Epidermal melanocyte (primary cell): ENCODE results near the gene COQ6.
"Not testable (repeated sequence)": the region's sequence is repeated elsewhere in the genome, so short reads cannot be mapped to it uniquely, and the experiment has no call there.

Experiments used
- DNase-seq: peaks from one replicate; pipeline ENCODE4 v3.0.0; 2011; ENCODE audit warnings: low spot score; ENCODE audit not compliant: insufficient read length

Gene COQ6

DNA sequence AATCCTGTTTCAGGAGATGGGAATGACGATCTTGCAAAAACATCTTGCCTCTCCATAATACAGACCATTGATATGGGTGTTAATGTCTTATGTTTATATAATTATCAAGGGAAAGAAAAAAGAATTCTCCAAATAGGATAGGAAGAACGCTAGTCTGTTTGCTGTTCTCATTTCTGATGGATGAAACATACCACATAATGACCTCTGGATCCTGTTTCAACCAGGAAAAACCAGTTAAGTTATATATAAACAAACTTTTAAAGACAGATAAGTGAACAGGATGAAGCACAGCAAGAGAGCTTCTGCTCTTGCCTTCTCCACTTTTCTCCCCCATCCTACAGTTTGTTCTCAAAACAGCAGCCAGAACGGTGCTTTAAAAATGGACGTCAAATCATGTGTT lies 27.8 kb downstream of the COQ6 start:
- DNase-seq, result no peak

DNA sequence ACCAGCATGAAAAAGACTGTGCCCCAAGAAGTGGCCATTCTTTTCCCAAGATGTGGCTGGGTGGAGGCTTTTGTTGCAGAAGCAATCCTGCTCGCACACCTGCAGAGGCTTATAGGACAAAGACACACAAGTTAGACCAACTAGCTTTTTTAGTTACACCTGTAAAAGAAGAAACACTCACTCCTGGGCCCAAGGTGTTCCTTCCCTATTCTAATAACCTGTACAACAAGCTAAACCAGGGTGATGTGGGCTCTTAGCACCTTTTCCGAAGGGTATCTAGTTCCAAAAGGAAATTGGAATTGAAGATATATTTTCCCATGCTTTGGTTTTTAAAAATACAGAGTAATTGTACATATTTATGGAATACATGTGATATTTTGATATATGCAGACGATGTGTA lies 38.0 kb downstream of the COQ6 start:
- no peak for DNase-seq

GRCh38 chr14:73988656-73989055 lies 38.6 kb downstream of the COQ6 start:
- DNase-seq, result not testable (repeated sequence)

GRCh38 chr14:73991092-73991491 lies 41.0 kb downstream of the COQ6 start:
- no peak for DNase-seq

- DNase-seq, result not testable (repeated sequence)
These were observed 44.8 kb downstream of the COQ6 start for GRCh38 chr14:73994926-73995325.

- DNase-seq, result no peak
These were observed 45.9 kb downstream of the COQ6 start for GRCh38 chr14:73995977-73996378.

GRCh38 chr14:73996731-73997107 lies 46.6 kb downstream of the COQ6 start:
- DNase-seq, result no peak

GRCh38 chr14:73997108-73997943 lies 47.2 kb downstream of the COQ6 start:
- no peak for DNase-seq

DNA sequence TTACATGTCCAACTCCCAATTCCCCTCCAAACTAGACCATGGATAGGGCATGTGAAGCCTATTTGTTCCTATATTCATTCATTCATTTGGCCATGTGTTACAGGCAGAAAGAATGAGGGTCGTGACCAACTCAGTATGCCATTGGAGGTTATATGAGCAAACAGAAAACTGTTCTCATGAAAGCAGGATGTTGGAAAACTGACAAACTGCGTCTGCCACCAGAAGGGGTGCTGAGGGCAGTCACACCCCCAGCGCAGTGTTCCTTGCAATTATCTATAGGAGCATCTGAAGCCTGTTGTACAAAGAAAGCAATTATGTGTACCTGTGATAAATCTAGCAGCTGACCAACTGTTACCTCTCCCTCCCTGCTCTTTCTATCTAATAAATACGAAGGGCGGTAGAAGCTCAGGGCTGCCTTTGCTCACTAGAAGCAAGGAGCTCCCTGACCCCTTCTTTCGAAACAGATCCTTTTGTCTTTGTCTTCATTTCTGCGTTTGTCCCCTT lies 47.9 kb downstream of the COQ6 start:
- DNase-seq, result no peak

DNA sequence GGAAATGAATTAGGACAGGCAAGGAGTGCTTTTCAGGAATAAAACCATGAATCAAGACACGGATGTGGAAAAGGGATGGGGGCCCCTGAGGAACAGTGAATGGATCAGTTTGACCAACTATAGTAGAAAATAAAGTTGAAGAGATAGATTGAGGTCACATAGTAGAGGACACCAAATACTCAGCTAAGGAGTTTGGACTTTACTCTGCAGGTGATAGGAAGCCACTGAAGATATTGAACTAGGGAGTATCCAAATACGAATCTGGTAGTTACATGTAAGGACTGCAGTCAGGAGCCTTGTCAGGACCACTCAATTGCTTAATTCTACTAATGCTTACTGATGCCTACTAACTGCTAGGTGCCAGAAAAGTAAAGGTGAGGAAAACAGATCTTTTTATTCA lies 48.6 kb downstream of the COQ6 start:
- no peak for DNase-seq

DNA sequence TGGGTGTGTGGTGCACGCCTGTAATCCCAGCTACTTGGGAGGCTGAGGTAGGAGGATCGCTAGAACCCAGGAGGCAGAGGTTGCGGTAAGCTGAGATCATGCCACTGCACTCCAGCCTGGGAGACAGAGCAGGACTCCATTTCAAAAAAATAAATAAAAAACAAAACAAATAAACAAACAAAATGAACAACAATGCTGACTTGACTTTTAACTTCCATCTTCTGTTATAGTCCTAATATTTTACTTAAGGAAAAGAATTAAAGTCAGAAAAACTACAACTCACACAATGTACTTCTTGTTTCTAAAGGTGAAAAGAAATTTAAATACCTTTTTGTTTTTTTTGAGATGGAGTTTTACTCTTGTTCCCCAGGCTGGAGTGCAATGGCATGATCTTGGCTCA lies 55.6 kb downstream of the COQ6 start:
- not testable (repeated sequence) for DNase-seq

DNA sequence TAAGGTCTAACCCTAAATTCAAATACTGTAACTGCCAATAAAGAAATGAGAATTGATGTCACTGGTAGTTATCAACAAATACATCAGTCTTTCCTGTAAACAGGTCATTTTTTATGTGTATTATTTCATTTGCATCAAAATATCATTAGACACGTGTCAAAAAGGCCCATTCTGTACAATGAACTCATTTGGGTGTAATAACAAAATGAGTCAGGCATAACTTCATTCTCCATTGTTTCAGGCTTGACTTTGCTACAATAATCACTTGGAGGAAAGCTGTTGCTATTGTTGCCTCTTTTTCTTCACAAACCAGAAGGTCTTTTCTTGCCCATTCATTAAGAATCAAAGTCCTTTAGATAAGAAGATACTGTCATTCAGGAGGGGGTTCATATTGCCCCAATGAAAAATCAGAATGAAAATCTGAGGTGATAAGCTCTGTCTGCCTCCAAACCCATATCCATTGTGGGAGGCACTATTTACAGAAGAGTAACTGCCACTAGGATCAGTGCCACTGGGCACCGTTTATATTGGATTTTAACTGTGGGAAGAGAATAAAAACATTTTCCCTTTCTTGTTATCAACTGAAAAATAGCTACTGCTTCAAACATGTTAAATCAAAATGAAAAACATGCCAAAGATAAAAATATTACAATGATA lies 58.9 kb downstream of the COQ6 start:
- DNase-seq, result no peak
